Vagina (tissue), 2 donors: ENCODE results near the gene IL1RAPL2.

Experiments used
- CTCF ChIP-seq, 3 experiments: fragments of 450-650 bp in 2 of 3; fragments of 200-600 bp in 1 of 3; sonication (generic) in 1 of 3; IDR thresholded peaks; one replicate each; pipeline ENCODE4 v1.5.1; 2017 to 2019; ENCODE audit warnings: antibody characterized with exemption in 3 of 3, mild to moderate bottlenecking in 2 of 3, moderate library complexity in 2 of 3
- POLR2AphosphoS5 ChIP-seq, 2 donors: sonication (generic); formaldehyde crosslinking; IDR thresholded peaks; one replicate each; pipeline ENCODE4 v1.9.0; 2017; ENCODE audit warnings: antibody characterized with exemption in 2 of 2, mild to moderate bottlenecking in 2 of 2, low read depth in 1 of 2; ENCODE audit not compliant: insufficient read depth in 1 of 2

- TF ChIP-seq POLR2AphosphoS5 (IDR thresholded peaks at IDR 0.05; ENCODE audit: insufficient read depth in 1 of 2, low read depth in 1 of 2) (no peak), CTCF (IDR thresholded peaks at IDR 0.05) (no peak)
These were observed 548.6 kb downstream of the IL1RAPL2 start for GRCh38 chrX:105114554-105115130.
